HG02852 (cell line): ENCODE results near the gene ACO1.
"Not testable (repeated sequence)": the region's sequence is repeated elsewhere in the genome, so short reads cannot be mapped to it uniquely, and the experiment has no call there.

Source experiments
- ATAC-seq: cut with Tn5 transposase; IDR thresholded peaks from one replicate; pipeline ENCODE4 v1.9.1; 2021; ENCODE audit warnings: mild to moderate bottlenecking, moderate library complexity; ENCODE audit not compliant: unreplicated experiment

The ACO1 gene

DNA sequence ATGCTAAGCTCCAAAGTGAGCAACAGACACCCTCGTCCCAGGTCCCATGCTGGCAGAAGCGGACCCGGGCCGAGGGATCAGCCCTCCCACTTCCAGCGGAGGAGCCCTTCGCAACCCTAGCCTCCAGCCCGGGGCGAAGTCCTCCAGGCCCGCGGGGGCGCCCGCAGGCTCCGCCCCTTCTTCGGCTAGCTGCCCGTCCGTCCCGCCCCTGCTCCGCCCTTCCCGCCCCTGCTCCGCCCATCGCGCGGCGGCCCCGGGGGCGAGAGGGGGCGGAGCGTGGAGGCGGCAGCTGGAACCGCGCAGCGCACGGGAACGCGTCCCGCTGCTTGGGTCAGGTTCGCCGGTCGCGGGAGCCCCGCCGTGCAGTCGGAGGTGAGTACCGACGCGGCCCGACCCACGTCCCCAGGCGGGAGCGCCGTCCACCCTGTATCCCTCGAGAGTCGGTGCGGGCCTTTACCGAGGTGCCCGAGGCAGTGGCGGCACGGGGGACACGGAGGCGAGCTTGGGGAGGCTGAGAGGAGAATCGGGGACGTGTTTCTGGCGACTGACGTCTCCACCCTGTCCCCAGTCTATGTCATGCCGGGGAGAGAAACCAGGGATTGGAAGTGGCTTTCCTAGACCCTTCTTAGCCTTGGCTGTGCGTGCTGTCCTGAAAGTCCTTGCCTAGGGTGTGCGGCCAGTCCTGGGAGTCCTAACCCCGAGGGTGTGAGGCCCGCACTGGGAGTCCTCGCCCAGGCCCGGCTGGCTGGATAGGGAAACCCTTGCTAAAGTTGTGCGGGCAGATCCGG, at the start of gene ACO1:
TSS of gene ACO1 (plus strand) at position 280 of the 788 bp plus-strand sequence. CDS start 20,864 bp downstream, outside the sequence.
- peak; percentile 97 for ATAC-seq

DNA sequence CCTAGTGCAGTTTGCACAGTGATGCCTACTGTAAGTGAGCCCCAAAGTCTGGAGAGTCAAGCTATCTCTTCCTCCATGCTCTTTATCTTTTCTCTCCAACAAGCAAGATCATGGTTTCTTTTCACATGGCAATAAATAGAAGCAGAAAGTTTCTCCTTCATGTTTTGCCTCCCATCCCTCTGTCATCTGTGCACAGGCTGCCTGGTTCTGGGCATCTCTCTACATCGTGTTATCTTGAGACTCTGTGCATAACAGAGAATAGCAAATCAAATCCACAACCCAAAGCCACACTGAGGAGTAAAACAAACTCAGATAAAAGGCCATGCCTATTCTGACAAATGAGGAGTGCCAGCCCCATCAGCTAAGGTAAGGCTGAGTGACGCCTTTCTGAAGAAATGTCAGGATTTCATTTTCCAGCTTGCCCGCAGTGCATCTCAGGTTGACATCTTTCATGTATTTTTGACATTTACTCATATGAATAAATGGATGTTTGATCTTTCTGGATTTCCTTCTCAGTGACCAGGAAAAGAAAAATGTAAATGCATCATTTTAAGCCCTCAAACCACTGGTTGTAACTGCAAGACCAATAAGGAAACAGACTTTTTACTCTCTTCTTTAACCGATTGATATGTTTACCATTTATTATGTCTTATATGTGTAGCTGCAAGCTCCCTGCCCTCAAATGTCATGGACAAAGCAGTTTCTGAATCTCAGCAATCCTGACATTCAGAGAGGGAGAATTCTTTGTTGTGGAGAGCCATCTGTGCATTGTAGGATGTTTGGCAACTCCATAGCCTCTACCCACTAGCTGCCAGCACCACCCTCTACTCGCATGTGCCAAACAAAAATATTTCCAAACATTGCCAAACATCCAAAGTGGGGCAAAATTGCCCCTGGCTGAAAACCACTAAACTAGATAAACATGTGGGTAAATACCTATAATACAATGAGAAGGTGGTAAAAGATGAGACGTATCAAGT, 49.2 kb upstream of the ACO1 start:
- no peak for ATAC-seq

DNA sequence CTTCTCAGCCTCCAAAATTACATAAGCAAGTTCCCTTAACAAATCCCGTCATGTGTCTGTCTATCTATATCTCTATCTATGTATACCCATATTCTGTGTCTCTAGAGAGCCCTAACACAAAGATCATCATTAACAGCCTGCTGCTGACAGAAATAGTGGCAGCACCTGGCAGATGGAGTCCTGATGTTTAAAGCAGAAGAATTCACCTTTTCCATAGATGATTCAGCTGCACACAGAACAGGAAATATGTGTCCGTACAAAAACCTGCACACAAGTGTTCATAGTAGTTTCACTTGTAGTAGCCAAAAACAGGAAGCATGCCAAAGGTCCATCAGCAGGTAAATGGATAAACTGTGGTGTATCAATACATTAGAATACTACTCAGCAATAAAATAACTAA, 45.0 kb upstream of the ACO1 start:
- ATAC-seq = peak; percentile 88

DNA sequence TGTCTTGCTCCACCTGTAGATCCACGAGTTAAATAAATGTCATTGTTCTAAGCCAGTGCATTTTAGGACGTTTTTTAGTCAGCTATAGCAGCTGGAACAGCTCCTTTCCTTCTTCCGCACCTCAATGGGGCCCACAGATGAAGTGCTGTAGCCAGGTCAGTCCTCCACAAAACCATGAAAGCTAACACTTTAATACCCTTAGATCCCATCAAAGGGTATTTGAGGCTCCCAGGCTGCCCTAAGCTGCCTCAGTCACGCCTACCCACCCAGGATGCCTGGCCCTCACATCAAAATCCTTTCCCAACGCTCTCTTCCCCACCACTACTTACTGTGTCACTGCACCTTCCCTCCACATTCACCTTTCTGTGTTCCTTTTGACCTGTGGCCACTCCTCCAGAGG, 44.1 kb upstream of the ACO1 start:
- ATAC-seq = no peak

DNA sequence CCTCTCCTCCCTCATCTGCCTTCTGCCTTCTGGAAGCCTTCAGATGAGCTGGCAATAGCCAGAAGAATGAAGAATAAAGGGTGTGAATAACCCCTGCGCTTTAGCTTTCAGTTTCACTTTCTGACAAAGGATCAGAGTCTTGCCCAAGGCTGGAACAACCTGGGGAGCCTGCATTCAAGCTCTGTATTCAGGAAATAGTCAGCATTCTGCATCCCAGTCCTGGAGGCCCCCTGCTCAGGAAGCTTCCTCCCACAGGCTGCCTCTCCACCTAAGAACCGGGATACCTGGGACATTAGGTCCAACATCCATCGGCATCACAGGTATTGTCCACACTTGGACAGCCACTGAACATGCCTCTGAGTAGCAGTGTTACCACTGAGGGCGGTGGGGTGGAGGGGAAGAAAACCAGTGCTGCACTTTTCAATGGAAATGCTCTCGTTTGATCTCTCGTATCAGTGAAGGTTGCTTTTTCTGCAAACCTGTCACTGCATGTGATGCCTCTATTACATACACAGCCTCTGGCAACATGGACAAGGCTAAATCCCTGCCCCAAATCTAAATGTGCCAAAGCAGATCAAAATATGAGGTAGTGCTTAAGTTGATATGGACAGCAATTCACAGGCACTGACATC, 39.8 kb upstream of the ACO1 start:
- ATAC-seq = no peak

DNA sequence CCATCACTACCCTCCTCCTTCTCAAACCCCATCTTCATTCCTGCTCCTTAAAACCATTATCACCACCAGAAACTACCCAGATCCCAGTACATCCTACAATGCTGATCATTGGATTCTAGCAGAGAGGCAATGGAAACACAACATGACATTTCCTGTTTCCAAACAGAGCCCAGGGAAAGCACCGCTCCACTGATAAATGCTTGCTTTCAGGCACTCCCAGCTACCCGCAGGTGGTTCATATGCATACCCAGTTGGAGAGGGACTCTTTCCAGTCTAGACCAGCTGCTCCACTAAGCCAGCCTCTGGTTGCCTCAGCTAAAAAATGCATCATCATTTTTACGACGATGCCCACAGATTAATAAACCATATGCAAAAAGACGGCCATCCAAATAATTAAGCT, 39.2 kb upstream of the ACO1 start:
- no peak for ATAC-seq

DNA sequence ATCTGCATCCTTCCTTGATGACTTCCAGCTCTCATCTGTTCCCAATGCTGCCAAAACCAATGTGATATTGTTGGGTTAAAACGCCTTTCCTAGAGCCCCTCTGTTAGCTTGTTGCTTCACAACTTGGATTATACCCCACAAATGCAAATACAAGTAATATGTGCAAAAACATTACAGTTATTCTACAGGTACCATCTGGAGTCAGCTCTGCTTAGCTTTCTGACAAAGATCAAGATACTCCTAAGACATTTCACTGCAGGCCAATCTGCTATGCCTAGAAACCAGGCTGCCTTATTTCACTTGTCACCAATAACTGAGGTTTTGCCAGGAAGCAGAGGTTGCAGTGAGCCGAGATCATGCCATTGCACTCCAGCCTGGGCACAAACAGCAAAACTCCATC, 36.9 kb upstream of the ACO1 start:
- no peak for ATAC-seq

DNA sequence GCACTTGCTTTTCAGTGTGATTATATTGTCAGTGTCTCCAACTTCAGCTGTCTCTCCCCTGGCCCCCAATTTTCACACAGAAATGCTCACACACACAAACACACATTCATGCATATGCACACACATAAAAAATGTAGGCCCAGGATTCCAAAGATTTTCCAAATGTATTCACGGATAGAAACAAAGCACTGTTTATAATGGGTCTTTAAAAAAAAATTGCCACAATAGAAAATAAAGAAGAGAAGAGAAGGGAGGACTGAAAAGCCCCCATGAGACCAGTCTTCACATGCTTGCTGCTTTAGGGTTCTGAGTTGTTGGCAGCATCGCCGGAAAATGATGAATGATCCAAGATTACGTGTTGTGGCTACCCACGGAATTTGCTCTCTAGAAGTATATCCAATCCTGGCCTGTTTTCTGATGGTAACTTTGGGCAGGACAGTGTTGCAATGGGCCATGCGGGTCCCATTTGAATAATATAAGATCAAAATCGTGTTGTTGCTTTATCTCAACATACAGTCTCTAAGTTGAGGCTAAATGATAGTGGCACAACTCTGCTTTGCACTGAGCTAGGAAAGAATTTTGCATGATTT, 36.2 kb upstream of the ACO1 start:
- ATAC-seq = no peak

DNA sequence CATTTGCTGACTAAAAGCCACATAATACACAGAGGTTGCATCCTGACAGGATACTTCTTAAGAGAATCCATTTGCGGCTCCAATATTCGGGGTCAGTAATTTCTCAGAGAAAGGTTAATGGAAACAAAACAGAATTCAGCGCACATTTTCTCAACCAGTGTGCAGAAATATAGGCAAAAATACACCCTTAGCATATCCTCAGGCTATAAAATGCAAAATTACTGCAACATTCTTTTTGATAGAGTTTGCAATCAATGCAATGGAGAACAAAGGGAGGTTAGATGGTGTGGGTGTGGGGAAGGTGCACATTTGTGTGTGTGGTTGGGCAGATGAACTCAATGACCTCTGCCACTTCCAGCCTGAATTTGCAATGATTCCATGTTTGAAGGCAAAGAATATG, 35.4 kb upstream of the ACO1 start:
- ATAC-seq = no peak

DNA sequence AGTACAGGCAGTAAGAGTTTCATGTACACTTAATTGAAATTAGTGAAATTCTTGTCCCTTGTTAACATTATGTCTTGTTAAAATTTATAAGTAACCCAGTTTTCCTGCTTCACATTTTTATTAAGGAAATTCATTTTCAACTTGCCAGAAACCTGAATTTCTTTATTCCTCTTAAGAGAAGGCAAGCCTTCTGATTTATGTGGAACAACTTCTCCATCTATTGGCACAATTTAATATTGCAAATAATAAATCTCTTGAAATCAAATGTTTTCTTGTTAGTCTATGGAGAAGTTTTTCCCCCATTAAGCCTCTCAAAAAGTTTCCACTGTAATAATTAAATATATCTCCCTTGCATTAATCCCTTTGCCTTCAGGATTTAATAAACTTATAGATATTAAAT, 33.8 kb upstream of the ACO1 start:
- no peak for ATAC-seq

DNA sequence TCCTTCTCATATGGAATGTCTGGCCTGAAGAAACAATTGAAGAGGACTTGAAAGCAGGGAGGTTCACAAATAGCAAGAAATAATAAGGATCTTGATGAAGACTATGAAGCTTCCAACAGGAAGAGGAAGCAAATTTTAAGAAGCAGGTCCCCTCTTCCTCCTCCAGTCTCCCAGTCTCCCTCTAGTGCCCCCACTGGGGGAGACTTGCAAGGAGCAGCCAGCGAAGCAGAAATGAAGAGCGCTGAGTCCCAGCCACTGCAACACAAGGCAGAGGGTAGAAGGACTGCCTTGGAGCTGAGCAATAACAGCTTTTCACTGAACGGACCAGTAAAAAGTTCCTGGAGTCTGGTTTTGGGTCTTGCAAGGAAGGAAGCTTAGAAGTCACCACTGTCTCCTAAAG, 32.6 kb upstream of the ACO1 start:
- ATAC-seq = no peak

DNA sequence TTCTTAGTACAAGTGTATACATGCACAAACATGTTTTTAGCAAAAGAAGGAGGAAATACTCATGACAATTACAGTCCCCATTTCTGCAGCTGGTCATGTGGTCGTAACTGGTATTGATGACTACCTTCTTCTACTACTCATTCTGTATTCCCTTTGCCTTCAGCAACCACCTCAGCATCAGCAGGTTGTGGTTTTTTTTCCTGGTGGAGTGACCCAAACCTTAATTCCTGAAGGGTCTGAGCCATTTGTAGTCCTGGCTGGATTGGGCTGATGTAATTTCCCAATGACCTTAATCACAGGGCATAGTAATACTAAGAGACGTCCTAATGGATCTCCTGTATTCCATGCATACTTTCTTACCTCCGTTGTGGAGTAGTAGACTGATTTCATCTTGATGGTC, 31.0 kb upstream of the ACO1 start:
- ATAC-seq = not testable (repeated sequence)

DNA sequence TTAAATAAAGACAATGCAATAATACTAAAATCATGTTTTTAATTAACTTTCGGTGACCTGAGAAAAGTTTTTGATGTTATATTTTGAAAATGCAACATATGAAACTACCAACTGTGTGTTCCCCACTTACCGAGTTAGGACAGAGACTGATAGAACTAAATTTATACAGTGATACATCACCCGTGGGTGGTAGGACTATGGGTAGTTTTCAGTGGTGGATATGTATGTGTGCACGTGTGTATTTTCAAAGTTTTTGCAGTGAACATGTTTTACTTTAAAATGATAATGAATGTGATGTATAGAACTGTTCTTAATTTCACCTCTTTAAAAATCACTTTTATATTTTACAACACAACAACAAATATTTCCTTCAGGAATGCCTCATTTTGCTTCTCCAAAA, 25.0 kb upstream of the ACO1 start:
- ATAC-seq = no peak

DNA sequence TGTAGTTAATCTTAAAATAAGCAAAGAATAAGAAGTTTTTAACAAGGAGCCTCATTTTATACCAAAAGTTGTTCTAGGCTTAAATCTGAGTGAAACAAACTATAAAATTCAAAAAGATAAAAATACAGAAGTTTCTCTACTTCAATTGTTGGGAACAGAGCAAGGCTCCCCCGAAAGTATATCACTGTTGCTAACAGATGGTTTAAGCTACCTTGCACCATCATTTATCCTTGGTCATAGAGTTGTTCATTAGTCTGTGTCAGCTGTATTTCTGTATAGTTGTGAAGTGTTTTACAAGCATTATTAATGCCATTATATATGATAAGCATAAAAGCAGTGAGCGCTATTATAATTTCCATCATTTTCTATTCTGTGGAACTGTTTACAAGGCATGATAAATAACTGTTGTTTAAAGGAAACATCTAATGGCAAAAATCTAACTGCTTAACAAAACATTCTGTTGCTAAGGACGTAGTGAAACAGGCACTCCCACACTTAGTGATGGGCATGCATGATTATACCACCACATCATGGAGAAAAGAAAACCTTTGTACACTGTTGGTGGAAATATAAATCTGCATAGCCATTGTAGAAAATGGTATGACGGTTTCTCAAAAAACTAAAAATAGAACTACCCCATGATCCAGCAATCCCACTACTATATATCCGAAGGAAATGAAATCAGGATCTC, 23.3 kb upstream of the ACO1 start:
- no peak for ATAC-seq

DNA sequence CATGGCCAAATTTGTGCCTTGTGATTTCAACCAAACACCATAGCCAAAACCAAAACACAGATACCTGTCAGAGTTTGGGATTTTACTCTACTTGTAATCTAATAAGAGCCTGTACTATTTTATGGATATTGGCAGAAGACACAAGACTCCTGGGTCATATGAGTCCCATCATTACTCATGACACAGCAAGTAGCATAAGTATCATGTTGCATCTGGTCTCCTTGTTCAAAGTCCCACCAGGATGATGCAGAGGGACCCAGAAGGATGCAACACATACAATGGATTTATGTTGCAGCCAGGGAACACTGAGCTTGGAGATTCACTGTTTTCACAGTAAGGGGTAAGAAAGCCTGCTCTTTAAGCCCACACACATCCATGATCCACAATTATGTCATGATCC, 13.2 kb upstream of the ACO1 start:
- ATAC-seq = no peak

DNA sequence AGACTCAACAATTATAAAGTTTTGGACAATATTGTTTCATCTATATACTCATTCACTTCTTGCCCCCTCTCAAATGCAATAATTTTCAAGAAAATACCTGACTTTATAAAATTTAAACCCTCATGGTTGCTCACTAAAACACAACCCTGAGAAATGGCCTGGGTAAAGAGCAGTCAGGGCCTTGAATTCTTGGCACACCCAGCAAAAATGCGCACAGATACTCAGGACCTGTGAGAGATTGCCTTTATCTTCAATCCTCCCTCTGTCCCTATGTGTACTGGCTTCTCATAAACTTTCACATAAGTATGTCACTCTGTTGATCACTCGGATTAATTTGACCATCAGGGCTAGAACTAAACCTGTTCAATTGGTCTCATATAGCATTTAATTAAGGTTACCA, 12.8 kb upstream of the ACO1 start:
- no peak for ATAC-seq

DNA sequence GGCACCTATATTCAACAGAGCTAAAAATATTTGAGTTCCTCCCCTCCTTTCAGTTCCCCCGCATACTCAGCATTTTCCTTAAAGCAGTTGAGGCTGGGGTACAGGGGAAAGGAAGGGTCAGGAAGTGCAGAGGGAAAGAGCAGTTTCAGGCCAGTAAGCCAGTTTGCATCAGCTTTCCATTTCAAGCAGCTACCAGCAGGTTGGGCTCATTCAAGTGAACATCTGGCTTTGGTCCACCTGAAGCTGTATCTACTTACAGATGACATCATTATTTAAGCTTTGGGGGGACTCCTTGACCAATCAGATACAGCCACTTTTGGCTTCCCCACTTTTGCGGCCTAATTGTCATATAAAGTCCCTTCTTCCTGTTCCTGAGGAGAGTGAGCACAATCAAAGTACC, 8.2 kb upstream of the ACO1 start:
- no peak for ATAC-seq

DNA sequence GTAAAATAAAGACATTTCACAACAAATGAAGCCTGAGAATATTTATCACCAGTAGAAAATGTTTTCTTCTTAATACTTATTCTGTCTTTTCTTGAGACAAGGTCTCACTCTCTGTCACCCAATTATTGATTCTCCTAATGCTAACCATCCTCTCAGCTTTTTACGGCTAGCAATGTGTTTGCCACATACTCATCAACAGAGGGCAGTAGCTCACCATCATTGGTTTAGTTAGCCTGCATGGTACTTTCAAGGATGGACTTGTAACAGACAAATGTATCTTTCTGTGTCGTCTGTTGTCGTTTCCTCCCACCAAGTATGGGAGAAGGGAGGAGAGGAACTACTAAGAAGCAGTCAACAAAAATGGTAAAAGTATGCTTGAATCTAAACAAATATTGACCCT, 5.9 kb upstream of the ACO1 start:
- peak; percentile 90 for ATAC-seq

DNA sequence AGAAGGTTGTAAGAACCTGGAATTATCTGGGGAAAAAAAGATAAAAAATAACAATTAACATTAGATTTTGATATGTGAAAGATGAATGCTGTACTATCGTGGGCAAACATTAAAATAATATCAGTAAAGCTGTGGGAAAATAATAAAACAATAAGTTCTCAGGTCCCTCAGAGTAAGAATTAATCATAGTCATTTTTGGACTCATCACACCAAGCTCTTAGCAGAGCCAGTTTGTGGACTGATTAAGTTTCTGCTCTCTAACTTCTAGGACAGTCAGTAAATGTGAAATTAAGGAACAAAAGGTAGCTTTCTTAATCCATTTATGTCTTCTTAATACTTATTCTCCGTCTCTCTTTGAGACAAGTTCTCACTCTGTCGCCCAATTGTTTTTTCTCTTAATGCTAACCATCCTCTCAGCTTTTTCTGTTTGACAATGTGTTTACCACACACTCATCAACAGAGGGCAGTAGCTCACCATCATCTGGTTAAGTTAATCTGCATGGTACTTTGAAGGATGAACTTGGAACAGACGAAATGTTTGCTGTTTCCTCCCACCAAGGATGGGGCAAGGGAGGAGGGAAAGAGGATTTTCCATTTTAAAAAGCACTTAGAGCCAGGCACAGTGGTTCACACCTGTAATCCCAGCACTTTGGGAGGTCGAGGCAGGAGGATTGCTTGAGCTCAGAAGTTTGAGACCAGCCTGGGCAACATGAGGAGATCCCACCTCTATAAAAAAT, 5.3 kb upstream of the ACO1 start:
- ATAC-seq = peak; percentile 79

DNA sequence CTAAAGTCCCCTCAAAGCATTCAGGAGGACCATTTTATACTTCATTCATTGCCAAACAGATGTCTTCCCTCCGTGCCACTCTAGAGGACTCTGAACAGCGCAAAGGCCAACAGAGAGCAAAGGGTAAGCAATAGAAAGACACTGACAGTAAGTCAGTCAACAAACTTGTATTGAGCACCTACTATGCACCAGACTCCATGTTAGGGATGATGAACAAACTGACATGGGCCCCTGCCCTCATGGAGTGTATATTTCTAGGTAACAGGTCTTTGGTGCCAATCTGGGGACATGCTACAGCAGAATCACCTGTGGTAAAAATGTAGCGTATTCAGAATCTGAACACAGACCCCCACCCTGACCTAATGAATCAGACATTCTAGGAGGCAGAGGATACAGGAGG, 3.5 kb upstream of the ACO1 start:
- ATAC-seq = no peak
